HG03103 (cell line): ENCODE results near the gene USP22.

Experiments used
- ATAC-seq: cut with Tn5 transposase; IDR thresholded peaks from one replicate; pipeline ENCODE4 v1.9.1; 2021; ENCODE audit warnings: low read depth; ENCODE audit not compliant: unreplicated experiment

The USP22 gene

GRCh38 chr17:21024024-21024423, 18.8 kb downstream of the USP22 start:
- ATAC-seq: no peak

GRCh38 chr17:21021208-21021803, 21.5 kb downstream of the USP22 start:
- ATAC-seq: no peak

- no peak for ATAC-seq
Measured at GRCh38 chr17:21020622-21021021, 22.2 kb downstream of the USP22 start.

- no peak for ATAC-seq
Measured at GRCh38 chr17:21019976-21020586, 22.7 kb downstream of the USP22 start.

GRCh38 chr17:21018894-21019293, 23.9 kb downstream of the USP22 start:
- ATAC-seq: no peak

- ATAC-seq: no peak
Measured at GRCh38 chr17:21017861-21018260, 24.9 kb downstream of the USP22 start.

- no peak for ATAC-seq
Measured at GRCh38 chr17:21017256-21017655, 25.6 kb downstream of the USP22 start.

- no peak for ATAC-seq
Measured at GRCh38 chr17:21016826-21017225, 26.0 kb downstream of the USP22 start.

- ATAC-seq: no peak
Measured at GRCh38 chr17:21015564-21015963, 27.2 kb downstream of the USP22 start.

- no peak for ATAC-seq
Measured at GRCh38 chr17:21014498-21014897, 28.3 kb downstream of the USP22 start.

GRCh38 chr17:21013983-21014382, 28.8 kb downstream of the USP22 start:
- no peak for ATAC-seq

GRCh38 chr17:21012736-21013135, 30.1 kb downstream of the USP22 start:
- ATAC-seq: no peak

GRCh38 chr17:21010705-21011596, 31.9 kb downstream of the USP22 start:
- no peak for ATAC-seq

GRCh38 chr17:21008992-21009671, 33.7 kb downstream of the USP22 start:
- ATAC-seq: no peak

GRCh38 chr17:21008160-21008915, 34.5 kb downstream of the USP22 start:
- ATAC-seq: no peak

GRCh38 chr17:21007646-21008045, 35.2 kb downstream of the USP22 start:
- no peak for ATAC-seq

GRCh38 chr17:21005803-21006202, 37.0 kb downstream of the USP22 start:
- ATAC-seq: no peak

GRCh38 chr17:21005367-21005766, 37.4 kb downstream of the USP22 start:
- ATAC-seq: no peak

- no peak for ATAC-seq
Measured at GRCh38 chr17:21004016-21004930, 38.5 kb downstream of the USP22 start.
